Gastroesophageal sphincter (tissue), 3 donors: ENCODE results near the gene PNPO.

Source experiments
- CTCF ChIP-seq, 4 experiments: fragments of 200-600 bp in 2 of 4; fragments of 450-650 bp in 2 of 4; sonication (generic) in 1 of 4; IDR thresholded peaks; one replicate each; pipeline ENCODE4 v1.5.1; 2017 to 2019; ENCODE audit warnings: antibody characterized with exemption in 4 of 4, mild to moderate bottlenecking in 2 of 4, moderate library complexity in 2 of 4
- EP300 ChIP-seq: sonication (generic); formaldehyde crosslinking; IDR thresholded peaks from one replicate; pipeline ENCODE4 v1.6.1; 2017; ENCODE audit warnings: antibody characterized with exemption, mild to moderate bottlenecking

GRCh38 chr17:47902039-47902744 is 39.2 kb upstream of the PNPO start:
- TF ChIP-seq CTCF (IDR thresholded peaks at IDR 0.05) (no peak), EP300 (no peak)
